Coronary artery (tissue), 2 donors: ENCODE data around the gene TIMP2.
"Not testable (repeated sequence)": the region's sequence is repeated elsewhere in the genome, so short reads cannot be mapped to it uniquely, and the experiment has no call there.

Source experiments
- DNase-seq: peaks from one replicate; pipeline ENCODE4 v3.0.0-alpha.2; 2017; ENCODE audit warnings: low spot score
- H3K27ac ChIP-seq, 2 donors: fragments of 200-600 bp; sonication (generic); one replicate each; pipeline ENCODE4 v1.5.1; 2016 to 2019
- H3K4me3 ChIP-seq: fragments of 200-600 bp; sonication (generic); 2 replicates; pipeline ENCODE4 v1.5.1; 2016; ENCODE audit warnings: mild to moderate bottlenecking, moderate library complexity
- CTCF ChIP-seq: fragments of 200-600 bp; sonication (generic); IDR thresholded peaks from one replicate; pipeline ENCODE4 v1.5.1; 2019; ENCODE audit warnings: antibody characterized with exemption

The TIMP2 gene

GRCh38 chr17:78969865-78970264, 44.7 kb upstream of the TIMP2 start:
- TF ChIP-seq CTCF: no peak
- no peak for DNase-seq
- Histone ChIP-seq H3K4me3 (no peak overlapping the region), H3K27ac (no peak overlapping the region)

GRCh38 chr17:78967782-78968362, 42.7 kb upstream of the TIMP2 start:
- no peak for TF ChIP-seq CTCF

GRCh38 chr17:78966910-78967600, 41.9 kb upstream of the TIMP2 start:
- no peak for TF ChIP-seq CTCF
- no peak overlapping the region for H3K4me3 ChIP-seq
- H3K27ac ChIP-seq: no peak overlapping the region
- no peak for DNase-seq

More at GRCh38 chr17:78967782-78968362, 42.7 kb upstream of the TIMP2 start:
- Histone ChIP-seq H3K27ac (no peak overlapping the region), H3K4me3 (no peak overlapping the region)
- DNase-seq: no peak

DNA sequence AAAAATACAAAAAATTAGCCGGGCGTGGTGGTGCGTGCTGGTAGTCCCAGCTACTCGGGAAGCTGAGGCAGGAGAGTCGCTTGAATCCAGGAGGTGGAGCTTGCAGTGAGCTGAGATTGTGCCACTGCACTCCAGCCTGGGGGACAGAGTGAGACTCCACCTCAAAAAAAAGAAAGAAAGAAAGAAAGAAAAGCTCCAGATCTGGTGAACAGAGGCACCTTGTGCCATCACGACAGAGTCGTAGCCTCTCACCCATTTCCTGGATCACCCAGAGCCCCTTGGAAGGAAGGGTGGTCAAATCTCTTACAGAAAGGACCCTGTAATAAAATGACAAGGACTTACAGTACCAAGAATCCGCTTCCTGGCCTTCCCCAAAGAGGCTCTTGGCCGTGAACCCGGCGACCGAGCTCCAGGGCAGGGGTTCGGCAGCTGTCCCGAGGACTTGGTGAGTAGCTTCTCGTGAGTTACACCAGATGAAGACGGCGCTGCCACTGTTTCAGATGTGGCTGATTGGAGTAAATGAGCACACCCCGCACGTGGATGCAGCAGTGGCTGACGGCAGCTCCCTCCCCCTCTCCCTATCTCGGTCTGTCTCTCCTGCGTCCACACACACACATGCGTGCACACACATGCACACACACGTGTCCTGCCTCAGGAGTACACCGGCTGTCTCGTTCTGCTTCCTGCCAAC, 41.1 kb upstream of the TIMP2 start:
- H3K4me3 ChIP-seq: no peak overlapping the region
- no peak overlapping the region for H3K27ac ChIP-seq
- DNase-seq: no peak
- TF ChIP-seq CTCF: no peak

DNA sequence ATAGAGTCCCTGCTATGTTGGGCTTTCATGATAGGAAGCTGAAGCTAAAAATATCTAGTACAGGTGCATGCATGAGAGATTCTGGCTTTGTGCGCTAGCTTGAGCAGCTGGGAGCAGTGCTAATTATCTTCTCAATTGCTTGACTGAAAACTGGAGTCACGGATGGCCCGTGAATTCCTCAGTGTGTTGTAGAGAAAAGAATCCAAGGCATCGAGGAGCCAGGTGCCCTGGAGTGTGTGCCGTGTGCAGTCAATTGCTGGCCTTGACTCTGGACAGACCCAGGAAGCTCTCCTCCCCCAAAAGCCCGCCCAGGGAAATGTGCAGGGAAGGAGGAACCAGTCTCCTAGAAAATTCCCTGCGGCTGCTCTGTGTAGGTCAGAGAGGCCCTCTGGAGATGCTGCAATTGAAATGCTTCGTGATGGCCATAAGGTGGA, 40.3 kb upstream of the TIMP2 start:
- Histone ChIP-seq H3K4me3 (no peak overlapping the region), H3K27ac (no peak overlapping the region)
- no peak for DNase-seq
- no peak for TF ChIP-seq CTCF

- H3K27ac ChIP-seq: no peak overlapping the region
- TF ChIP-seq CTCF: no peak
- DNase-seq: no peak
- H3K4me3 ChIP-seq: no peak overlapping the region
These were observed 38.2 kb upstream of the TIMP2 start for GRCh38 chr17:78963378-78963777.

DNA sequence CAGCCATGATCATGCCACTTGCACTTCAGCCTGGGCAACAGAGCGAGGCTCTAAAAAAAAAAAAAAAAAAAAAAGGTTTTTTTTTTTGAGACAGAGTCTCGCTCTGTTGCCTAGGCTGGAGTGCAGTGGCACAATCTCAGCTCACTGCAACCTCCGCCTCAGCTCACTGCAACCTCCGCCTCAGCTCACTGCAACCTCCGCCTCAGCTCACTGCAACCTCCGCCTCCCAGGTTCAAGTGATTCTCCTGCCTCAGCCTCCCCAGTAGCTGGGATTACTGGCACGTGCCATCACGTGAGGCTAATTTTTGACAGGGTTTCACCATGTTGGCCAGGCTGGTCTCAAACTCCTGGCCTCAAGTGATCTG, 37.8 kb upstream of the TIMP2 start:
- not testable (repeated sequence) for DNase-seq, H3K4me3 ChIP-seq, H3K27ac ChIP-seq
